NCI-H2196 treated with DMSO at 0.1 percent for 48 hours (cell line): ENCODE measurements around the gene PRDM16.

ENCODE experiments used
- DNase-seq: peaks from one replicate; lab custom pipeline; 2025; ENCODE audit not compliant: unreplicated experiment; lab: John Stamatoyannopoulos, UW

The PRDM16 gene

DNA sequence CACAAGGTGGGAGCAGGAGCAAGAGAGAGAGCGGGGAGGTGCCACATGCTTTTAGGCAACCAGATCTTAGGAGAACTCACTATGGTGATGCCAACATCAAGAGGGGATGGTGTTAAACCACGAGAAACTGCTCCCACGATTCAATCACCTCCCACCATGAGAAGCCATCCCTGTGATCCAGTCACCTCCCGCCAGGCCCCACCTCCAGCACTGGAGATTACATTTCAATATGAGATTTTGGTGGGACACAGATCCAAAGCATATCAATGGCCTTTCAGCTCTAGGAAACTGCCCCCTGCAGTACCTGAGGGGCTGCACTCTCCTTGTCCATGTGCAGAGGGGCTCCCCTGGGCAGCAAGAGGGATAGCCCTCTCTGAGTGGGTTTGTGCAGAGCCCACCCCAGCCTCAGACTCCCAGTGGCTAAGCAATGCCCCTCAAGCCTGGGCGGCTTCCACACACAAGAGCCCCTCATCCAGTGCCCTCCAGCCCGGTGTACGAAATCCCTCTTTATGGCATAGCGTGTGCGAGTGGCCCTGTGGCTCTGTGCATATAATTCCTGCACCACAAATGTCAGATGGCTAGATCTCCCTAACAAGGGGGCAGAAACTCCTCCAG lies 15.5 kb upstream of the PRDM16 start:
- DNase-seq, result no peak

GRCh38 chr1:3053986-3054385 lies 15.0 kb upstream of the PRDM16 start:
- no peak for DNase-seq

- DNase-seq, result no peak
Observed at GRCh38 chr1:3054474-3054873, 14.5 kb upstream of the PRDM16 start.

- no peak for DNase-seq
Observed at GRCh38 chr1:3055051-3055450, 14.0 kb upstream of the PRDM16 start.

DNA sequence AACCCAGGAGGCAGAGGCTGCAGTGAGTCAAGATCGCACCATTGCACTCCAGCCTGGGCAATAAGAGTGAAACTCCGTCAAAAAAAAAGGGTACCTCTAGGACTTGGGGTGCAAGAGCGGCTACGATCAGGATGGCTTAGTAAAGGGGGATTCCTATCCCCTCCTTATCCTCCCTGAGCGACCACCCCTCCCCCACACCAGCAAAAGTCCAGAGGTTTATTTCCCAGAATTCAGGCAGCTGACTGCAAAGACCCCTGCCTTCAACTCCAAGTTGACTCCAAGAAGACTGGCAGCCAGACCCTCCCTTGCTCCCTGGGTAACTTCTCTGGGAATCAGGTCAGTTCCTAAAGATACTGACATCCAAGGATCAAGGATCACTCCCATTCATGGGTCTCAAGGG lies 12.4 kb upstream of the PRDM16 start:
- no peak for DNase-seq

GRCh38 chr1:3058263-3059030 lies 10.6 kb upstream of the PRDM16 start:
- DNase-seq, result no peak

DNA sequence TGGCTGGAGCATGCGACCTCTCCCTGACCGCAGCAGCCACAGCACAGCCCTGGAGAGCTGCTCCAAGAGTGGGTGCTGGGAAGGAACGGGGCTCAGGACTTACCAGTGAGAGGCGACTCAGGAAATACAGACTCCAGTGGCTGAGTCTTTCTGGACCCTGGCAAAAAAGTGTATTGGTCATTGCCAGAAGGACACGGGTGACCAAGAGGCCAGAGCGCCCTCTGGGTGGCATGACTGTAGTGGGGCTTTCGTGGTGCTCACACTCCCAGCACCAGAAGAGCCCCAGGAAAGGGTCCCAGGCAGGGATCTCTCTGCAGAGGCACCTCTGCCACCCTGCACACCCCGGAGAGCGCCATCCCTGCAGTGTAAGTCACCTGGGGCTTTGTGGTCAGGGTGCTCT lies 8.9 kb upstream of the PRDM16 start:
- DNase-seq, result no peak

DNA sequence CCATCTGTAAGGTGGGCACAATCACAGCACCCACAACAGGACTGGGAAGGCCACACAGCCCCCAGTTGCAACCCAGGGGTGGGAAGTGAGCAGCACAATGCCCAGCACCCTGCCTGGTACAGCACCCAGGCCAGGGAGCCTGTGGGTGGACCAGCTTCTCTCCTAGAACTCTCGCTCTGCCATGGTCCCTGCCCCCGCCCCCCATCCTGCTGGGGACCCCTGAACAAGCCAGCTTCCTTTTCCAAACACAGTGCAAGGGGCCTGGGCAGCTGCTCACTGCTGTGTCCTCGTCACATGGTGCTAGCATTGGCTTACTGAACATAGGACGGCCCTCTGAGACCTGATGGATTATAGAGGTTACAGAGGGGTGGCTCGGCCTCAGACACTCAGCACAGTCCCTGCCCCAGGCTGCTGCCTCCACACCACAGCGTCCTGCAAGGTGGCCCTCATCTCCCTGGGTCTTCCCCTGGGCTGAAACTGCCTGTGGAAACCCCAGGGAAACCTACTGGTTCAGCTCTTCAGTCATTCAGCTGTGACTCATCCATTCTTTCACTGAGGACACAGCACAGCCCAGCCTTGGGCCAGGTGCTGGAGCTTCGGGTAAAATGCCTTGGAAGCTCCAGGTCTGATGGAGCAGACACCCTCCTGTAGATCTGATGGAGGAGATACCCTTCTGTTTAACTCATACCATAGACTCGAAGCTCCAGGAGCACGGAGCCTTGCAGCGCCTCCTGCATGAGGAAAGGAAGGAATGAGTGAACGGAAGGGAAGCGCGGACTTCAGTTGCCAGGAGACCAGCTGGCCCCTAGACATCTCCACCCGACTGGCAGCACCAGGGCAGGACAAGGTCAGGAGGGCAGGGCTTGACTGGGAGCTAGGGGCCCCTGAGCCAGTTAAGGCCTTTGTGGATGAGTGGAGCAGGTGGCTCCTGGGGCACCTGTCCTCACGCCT lies 8.1 kb upstream of the PRDM16 start:
- DNase-seq, result no peak

GRCh38 chr1:3061566-3061965 lies 7.4 kb upstream of the PRDM16 start:
- no peak for DNase-seq

DNA sequence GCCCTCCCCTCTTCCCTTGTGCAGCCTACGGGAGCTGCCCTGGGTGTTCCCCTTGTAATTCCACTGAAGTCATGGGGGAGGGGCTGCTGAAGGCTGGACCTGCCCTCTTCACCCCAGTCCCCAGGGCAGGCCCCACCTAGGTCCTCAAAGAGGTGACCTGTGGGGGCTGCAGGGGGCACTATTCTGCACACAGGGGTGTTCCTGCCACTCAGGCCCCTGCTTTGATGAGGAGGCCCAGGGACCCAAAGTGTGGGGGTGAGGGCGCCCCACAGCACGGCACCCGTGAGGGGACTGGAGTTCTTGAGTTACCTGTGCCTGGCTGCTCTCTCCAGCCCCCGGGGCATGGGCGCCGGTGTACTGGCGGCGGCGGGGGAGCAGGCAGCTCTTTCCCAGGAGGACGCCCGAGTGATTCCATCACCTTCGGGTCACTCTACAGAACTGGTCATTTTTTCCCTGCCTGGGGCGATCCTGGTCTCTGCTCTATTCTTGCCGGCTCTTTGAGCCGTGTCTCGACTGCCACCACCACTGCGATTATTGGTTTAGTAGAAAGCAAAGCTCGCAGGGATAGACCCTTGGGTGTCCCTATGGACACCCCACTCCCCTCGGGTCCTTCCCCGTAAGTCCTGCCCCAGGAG lies 6.9 kb upstream of the PRDM16 start:
- DNase-seq, result no peak

DNA sequence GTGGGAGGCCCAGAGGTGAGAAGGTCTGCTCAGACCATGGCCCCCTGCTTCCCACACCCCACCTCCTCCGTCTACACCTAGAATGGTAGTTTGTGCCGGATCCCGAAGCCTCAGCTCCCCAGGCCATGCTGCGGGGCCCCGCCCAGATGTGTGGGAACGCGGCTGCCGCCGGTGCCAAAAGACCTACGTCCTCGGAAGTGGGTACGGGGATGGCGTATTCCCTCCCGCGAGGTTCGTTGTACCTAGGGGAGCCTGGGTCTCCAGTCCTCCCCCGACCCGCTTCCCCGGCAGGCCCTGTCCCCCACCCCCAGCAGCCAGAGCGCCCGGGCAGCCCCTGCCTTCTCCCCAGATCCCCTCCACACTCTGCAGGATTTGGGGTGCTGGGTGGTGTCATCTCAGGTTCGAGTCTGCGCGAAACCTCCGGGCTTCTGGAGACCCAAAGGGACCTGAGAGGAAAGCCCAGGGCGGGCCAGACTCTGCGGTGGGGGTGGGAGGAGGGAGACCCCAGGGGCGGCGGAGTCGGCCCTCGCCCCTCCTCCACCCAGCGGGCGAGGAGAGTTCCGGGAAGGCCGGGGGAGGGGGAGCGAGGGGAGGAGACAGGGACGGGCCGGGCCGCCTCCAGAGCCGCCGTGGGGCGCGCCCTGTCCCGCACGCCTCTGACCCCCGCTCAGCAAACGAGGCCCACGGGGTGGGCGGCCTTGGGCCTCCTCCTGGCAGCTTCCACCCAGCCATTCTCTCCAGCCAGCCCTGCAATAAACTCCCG lies 6.2 kb upstream of the PRDM16 start:
- no peak for DNase-seq

DNA sequence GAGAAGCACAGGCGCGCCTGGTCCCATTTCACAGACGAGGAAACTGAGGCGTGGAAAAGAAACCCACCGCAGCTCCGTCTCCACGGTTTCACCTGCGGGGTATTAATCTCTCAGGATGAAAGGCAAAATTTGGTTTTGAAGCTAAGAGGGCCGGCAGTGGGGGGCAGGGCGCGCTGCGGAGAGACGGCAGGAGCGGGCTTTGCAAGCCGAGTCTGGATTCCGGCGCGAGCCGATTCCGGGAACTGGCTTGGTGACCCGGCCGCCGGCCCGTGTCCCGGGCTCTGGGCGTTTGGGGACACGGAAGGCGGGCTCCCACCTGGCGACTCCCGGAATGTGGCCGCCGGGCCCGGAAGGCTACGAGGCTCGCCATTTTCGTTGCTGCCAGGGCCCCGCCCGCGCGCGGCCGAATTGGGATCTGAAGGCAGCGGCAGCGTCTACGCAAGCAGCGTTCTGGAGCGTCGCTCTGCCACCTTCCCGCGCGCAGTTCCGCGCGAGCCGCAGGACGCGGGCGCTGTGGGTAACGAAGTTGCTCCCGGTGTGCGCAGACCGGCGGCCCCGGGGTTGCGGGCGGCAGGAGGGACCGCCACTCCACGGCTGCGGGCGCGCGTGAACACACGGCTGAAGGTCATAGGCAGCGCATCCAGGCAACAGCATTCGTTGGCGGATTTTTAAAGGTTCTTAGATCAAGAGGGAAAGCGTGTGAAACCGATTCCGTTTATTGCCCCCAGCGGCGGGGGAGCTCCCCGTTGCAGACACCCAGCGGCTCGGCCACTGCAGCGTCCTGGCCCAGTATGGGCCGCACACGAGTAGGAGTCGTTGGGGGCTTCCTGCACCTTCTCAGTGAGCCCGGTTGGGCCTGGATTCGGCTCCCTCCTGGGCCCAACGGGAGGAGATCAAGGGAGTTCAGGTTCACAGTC lies 5.4 kb upstream of the PRDM16 start:
- DNase-seq, result no peak

- DNase-seq, result no peak
Observed at GRCh38 chr1:3064296-3064850, 4.6 kb upstream of the PRDM16 start.

GRCh38 chr1:3064901-3065300 lies 4.1 kb upstream of the PRDM16 start:
- no peak for DNase-seq

DNA sequence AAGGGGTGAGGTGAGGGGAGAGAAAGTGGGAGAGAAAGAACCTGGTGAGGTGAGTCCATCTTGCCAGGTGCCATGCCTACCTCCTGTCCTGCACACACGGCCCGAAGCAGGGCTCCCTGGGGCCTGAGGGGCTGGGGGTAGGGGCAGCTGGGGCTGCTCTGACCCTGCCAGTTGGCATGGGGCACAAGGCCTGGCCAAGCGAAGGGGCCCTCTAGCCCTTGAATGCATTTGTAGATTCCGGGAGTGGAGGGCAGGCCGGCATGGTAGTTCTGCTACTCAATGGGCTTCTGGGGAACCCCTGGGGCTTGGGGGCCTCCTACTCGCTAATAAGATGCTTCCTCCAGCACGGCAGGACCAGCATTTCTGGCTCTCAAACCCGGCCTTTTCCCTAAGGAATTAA lies 3.6 kb upstream of the PRDM16 start:
- no peak for DNase-seq

- no peak for DNase-seq
Observed at GRCh38 chr1:3065797-3066196, 3.2 kb upstream of the PRDM16 start.

DNA sequence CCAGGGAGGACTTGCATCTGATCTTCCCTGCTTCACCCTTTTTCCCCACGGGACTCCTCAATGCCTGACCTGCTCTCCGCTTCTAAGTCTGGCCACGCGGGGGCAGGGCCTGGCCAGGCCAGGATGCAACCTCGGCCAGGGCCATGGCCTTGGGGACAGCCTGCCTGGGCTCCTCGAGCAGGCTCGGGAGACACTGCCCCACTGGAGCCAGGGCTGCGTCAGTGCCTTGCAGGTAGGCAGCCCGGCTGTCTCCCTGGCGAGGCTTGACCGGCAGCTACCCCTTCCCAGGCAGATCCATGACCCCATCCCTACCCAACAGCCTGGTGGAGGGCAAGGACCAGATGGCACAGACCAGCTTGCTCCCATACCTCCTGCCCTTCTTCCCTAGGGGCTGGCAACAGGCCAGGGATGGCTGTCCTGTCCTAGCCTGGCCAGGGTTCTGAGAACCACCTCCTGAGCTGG lies 2.7 kb upstream of the PRDM16 start:
- no peak for DNase-seq

- DNase-seq, result no peak
Observed at GRCh38 chr1:3066826-3067225, 2.2 kb upstream of the PRDM16 start.

GRCh38 chr1:3067301-3067670 lies 1.7 kb upstream of the PRDM16 start:
- no peak for DNase-seq
